ENCODE measurements around the gene ADAMTS17. TPM values are rescaled to one million over a fixed set of nuclear protein-coding genes. Genes with fewer than 3 reads are reported as not detected.

ADAMTS17 gene
- total and polyA plus RNA-seq, 9 of the 15 experiments (the other 6 are each of a cell fraction or from before 2014, with no cell fraction given) = 0.01 to 0.14 (median 0.07) TPM; not detected in 6

GRCh38 chr15:100174904-100175275 is 166.9 kb downstream of the ADAMTS17 start:
- no peaks in the 10 kb centered on the region for H3K36me3 ChIP-seq (ENCODE audit: control insufficient read depth, insufficient read depth, low read length)
- H3K27me3 ChIP-seq (ENCODE audit: control insufficient read depth in 2 of 2, insufficient read depth in 2 of 2, low read length in 2 of 2) = peaks cover 0 to under 1% of the 10 kb centered on the region in 2 experiments; a peak in 1 of 5 replicates
- H2AFZ ChIP-seq (ENCODE audit: low read depth, low read length) = no peak overlapping the region
- no peaks in the 10 kb centered on the region for H4K20me1 ChIP-seq (replicated peaks; ENCODE audit: control insufficient read depth, insufficient read depth, low read length)
- in situ Hi-C loops (cut with MboI) (no loop called here), intact Hi-C loops (cut with micrococcal nuclease) (no loop called here)
- DNase-seq (ENCODE audit: extremely low read depth in 1 of 4, low spot score in 3 of 4) (no peak), ATAC-seq (no peak), FAIRE-seq (no peak)
- 4% methylated on average over 3 of the region's 3 CpGs for WGBS (ENCODE audit: insufficient coverage, low coverage, missing lambda C conversion rate)
- H3K9me1 ChIP-seq (ENCODE audit: control insufficient read depth, insufficient read depth, low read length) = no peaks in the 10 kb centered on the region
- H3K9me3 ChIP-seq (replicated peaks; ENCODE audit: control insufficient read depth, insufficient read depth, low read depth, low read length) = no peaks in the 10 kb centered on the region
- no peaks in the 10 kb centered on the region for H3K4me1 ChIP-seq (replicated peaks in 1 of 2; ENCODE audit: control insufficient read depth in 2 of 2, insufficient read depth in 2 of 2, low read length in 2 of 2)
- no peak overlapping the region for H3K4me2 ChIP-seq (ENCODE audit: insufficient read depth, low read length)
- no peak overlapping the region for H3K4me3 ChIP-seq
- no TSS peak for BruUV-seq (replicated peaks)
- ChIA-PET POLR2A (no interaction called here), CTCF (ENCODE audit: low intra/inter-chr PET ratio) (no interaction called here)
- no peak overlapping the region for H3K27ac ChIP-seq (ENCODE audit: extremely low read depth, low read depth, low read length)
- no peak overlapping the region for H3K9ac ChIP-seq (ENCODE audit: insufficient read depth in 1 of 2, low read depth in 2 of 2, low read length in 2 of 2)
- H3K79me2 ChIP-seq (ENCODE audit: control insufficient read depth, insufficient read depth, low read length) = no peaks in the 10 kb centered on the region
- TF ChIP-seq ATF1 (CRISPR knock-in tag; IDR thresholded peaks at IDR 0.05) (no peak), ATF1 (tag; IDR thresholded peaks at IDR 0.05) (no peak), HDAC8 (tag; IDR thresholded peaks at IDR 0.05) (no peak), ZNF212 (CRISPR knock-in tag; IDR thresholded peaks at IDR 0.05) (no peak), NELFE (IDR thresholded peaks at IDR 0.05; ENCODE audit: insufficient read depth, insufficient read length) (no peak), STAT6 (CRISPR knock-in tag; IDR thresholded peaks at IDR 0.05) (no peak), ZNF57 (CRISPR knock-in tag; IDR thresholded peaks at IDR 0.05) (no peak), THRB (CRISPR knock-in tag; conservative IDR thresholded peaks at IDR 0.05) (no peak)
- TF ChIP-seq, protein P1, sequence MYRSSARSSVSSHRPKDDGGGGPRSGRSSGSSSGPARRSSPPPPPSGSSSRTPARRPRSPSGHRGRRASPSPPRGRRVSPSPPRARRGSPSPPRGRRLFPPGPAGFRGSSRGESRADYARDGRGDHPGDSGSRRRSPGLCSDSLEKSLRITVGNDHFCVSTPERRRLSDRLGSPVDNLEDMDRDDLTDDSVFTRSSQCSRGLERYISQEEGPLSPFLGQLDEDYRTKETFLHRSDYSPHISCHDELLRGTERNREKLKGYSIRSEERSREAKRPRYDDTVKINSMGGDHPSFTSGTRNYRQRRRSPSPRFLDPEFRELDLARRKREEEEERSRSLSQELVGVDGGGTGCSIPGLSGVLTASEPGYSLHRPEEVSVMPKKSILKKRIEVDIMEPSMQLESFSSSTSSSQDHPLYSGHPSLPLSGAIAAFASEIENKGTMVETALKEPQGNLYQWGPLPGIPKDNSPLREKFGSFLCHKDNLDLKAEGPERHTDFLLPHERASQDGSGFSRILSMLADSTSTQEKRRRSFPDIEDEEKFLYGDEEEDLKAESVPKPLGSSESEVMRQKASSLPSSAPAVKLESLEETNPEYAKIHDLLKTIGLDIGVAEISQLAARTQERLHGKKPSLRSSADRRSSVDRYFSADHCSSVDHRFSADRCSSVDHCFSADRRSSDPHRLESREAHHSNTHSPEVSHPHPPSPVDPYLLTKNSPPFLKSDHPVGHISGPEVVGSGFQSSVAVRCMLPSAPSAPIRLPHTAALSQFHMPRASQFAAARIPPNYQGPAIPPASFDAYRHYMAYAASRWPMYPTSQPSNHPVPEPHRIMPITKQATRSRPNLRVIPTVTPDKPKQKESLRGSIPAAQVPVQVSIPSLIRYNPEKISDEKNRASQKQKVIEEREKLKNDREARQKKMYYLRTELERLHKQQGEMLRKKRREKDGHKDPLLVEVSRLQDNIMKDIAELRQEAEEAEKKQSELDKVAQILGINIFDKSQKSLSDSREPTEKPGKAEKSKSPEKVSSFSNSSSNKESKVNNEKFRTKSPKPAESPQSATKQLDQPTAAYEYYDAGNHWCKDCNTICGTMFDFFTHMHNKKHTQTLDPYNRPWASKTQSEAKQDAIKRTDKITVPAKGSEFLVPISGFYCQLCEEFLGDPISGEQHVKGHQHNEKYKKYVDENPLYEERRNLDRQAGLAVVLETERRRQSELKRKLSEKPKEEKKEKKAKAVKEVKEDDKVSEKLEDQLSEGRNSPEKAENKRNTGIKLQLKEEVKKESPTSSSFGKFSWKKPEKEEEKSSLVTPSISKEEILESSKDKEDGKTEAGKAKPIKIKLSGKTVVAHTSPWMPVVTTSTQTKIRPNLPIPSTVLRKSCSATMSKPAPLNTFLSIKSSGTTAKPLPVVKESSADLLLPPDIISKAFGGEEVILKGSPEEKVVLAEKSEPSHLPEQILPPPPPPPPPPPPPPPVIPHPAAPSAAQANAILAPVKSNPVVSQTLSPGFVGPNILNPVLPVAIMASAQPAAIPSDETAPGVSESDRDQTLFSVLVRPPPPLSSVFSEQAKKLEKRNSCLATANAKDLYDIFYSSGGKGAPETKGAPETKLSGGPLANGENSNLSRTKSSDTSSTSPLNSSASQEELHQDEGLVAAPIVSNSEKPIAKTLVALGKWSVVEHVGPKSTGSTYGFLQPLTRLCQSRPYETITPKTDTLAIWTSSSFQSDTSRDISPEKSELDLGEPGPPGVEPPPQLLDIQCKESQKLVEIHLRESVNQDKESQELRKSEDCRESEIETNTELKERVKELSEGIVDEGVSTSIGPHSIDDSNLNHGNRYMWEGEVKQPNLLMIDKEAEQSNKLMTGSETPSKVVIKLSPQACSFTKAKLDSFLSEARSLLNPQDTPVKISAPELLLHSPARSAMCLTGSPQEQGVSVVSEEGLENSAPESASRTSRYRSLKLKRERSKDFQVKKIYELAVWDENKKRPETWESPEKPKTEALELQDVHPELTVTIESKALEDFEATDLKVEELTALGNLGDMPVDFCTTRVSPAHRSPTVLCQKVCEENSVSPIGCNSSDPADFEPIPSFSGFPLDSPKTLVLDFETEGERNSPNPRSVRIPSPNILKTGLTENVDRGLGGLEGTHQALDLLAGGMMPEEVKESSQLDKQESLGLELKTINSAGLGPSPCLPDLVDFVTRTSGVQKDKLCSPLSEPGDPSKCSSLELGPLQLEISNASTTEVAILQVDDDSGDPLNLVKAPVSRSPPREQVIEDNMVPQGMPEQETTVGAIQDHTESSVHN (IDR thresholded peaks at IDR 0.05; ENCODE audit: borderline replicate concordance in 1 of 2, low read depth in 1 of 2) = no peak
